ENCODE data around the gene IL2RA. TPM values are rescaled to one million over a fixed set of nuclear protein-coding genes. Genes with fewer than 3 reads are reported as not detected.

IL2RA gene
- polyA plus RNA-seq, 1 donor from 2014 or later, result not detected

GRCh38 chr10:6109444-6109775, 47.2 kb upstream of the IL2RA start:
- Histone ChIP-seq H2AFZ (ENCODE audit: low read depth, low read length) (no peak overlapping the region), H3K79me2 (replicated peaks; ENCODE audit: insufficient read depth, low read length) (no peaks in the 10 kb centered on the region), H4K20me1 (ENCODE audit: insufficient read depth) (no peaks in the 10 kb centered on the region), H3K9ac (ENCODE audit: low read length) (no peak overlapping the region), H3K9me2 (ENCODE audit: insufficient read depth, low read length) (no peaks in the 10 kb centered on the region), H3K4me2 (ENCODE audit: low read length) (no peak overlapping the region), H3K9me3 (ENCODE audit: low read length) (no peaks in the 10 kb centered on the region), H3K4me3 (ENCODE audit: low read length) (no peak overlapping the region), H3K36me3 (ENCODE audit: insufficient read depth, low read length) (peaks cover 18% of the 10 kb centered on the region), H3F3A (ENCODE audit: insufficient read depth, low read length, poor library complexity, severe bottlenecking) (no peaks in the 10 kb centered on the region), H3K27me3 (ENCODE audit: insufficient read depth, low read depth, low read length) (no peaks in the 10 kb centered on the region), H3K27ac (ENCODE audit: low read length) (no peak overlapping the region)
- TF ChIP-seq MXI1 (conservative IDR thresholded peaks at IDR 0.05; ENCODE audit: poor library complexity, severe bottlenecking) (no peak), POLR2AphosphoS5 (IDR thresholded peaks at IDR 0.05) (no peak), SMC3 (conservative IDR thresholded peaks at IDR 0.05; ENCODE audit: poor library complexity) (no peak), EZH2 (IDR thresholded peaks at IDR 0.05; ENCODE audit: borderline replicate concordance, insufficient read depth, low read length, poor library complexity, severe bottlenecking) (no peak)

GRCh38 chr10:6108631-6109443, 46.7 kb upstream of the IL2RA start:
- TF ChIP-seq SMC3 (conservative IDR thresholded peaks at IDR 0.05; ENCODE audit: poor library complexity) (peak; percentile 84), POLR2AphosphoS5 (IDR thresholded peaks at IDR 0.05) (no peak), EZH2 (IDR thresholded peaks at IDR 0.05; ENCODE audit: borderline replicate concordance, insufficient read depth, low read length, poor library complexity, severe bottlenecking) (no peak), CTCF (IDR thresholded peaks at IDR 0.05; ENCODE audit: poor library complexity, severe bottlenecking) (peak; percentile 77), RAD21 (conservative IDR thresholded peaks at IDR 0.05) (peak; percentile 78), EP300 (conservative IDR thresholded peaks at IDR 0.05; ENCODE audit: poor library complexity, severe bottlenecking) (no peak), MXI1 (conservative IDR thresholded peaks at IDR 0.05; ENCODE audit: poor library complexity, severe bottlenecking) (no peak)
- H3K9me3 ChIP-seq (ENCODE audit: low read length), result no peaks in the 10 kb centered on the region
- H4K20me1 ChIP-seq (ENCODE audit: insufficient read depth), result no peaks in the 10 kb centered on the region
- no peaks in the 10 kb centered on the region for H3F3A ChIP-seq (ENCODE audit: insufficient read depth, low read length, poor library complexity, severe bottlenecking)
- no peaks in the 10 kb centered on the region for H3K79me2 ChIP-seq (replicated peaks; ENCODE audit: insufficient read depth, low read length)
- H3K4me2 ChIP-seq (ENCODE audit: low read length), result no peak overlapping the region
- H3K9me2 ChIP-seq (ENCODE audit: insufficient read depth, low read length), result no peaks in the 10 kb centered on the region
- peaks cover 15% of the 10 kb centered on the region for H3K36me3 ChIP-seq (ENCODE audit: insufficient read depth, low read length)
- H3K9ac ChIP-seq (ENCODE audit: low read length), result no peak overlapping the region
- H3K27me3 ChIP-seq (ENCODE audit: insufficient read depth, low read depth, low read length), result no peaks in the 10 kb centered on the region
- no peak overlapping the region for H3K4me3 ChIP-seq (ENCODE audit: low read length)
- no peak overlapping the region for H2AFZ ChIP-seq (ENCODE audit: low read depth, low read length)
- H3K27ac ChIP-seq (ENCODE audit: low read length), result no peak overlapping the region

GRCh38 chr10:6108072-6108471, 45.9 kb upstream of the IL2RA start:
- TF ChIP-seq MXI1 (conservative IDR thresholded peaks at IDR 0.05; ENCODE audit: poor library complexity, severe bottlenecking), result no peak
- no peak for TF ChIP-seq EP300 (conservative IDR thresholded peaks at IDR 0.05; ENCODE audit: poor library complexity, severe bottlenecking)
- TF ChIP-seq TAF1 (IDR thresholded peaks at IDR 0.05; ENCODE audit: low read depth), result no peak
- no peak for TF ChIP-seq RAD21 (conservative IDR thresholded peaks at IDR 0.05)
- TF ChIP-seq SMC3 (conservative IDR thresholded peaks at IDR 0.05; ENCODE audit: poor library complexity), result no peak
- TF ChIP-seq EZH2 (IDR thresholded peaks at IDR 0.05; ENCODE audit: borderline replicate concordance, insufficient read depth, low read length, poor library complexity, severe bottlenecking), result no peak
- no peak for TF ChIP-seq POLR2AphosphoS5 (IDR thresholded peaks at IDR 0.05)
- no peak for TF ChIP-seq REST (IDR thresholded peaks at IDR 0.05; ENCODE audit: borderline replicate concordance)
- no peak for TF ChIP-seq CTCF (IDR thresholded peaks at IDR 0.05; ENCODE audit: poor library complexity, severe bottlenecking)
- no peaks in the 10 kb centered on the region for H4K20me1 ChIP-seq (ENCODE audit: insufficient read depth)
- no peak overlapping the region for H3K4me3 ChIP-seq (ENCODE audit: low read length)
- H3K4me2 ChIP-seq (ENCODE audit: low read length), result no peak overlapping the region
- no peak overlapping the region for H2AFZ ChIP-seq (ENCODE audit: low read depth, low read length)
- peaks cover 18% of the 10 kb centered on the region for H3K36me3 ChIP-seq (ENCODE audit: insufficient read depth, low read length)
- H3K27me3 ChIP-seq (ENCODE audit: insufficient read depth, low read depth, low read length), result no peaks in the 10 kb centered on the region
- no peaks in the 10 kb centered on the region for H3K9me2 ChIP-seq (ENCODE audit: insufficient read depth, low read length)
- no peak overlapping the region for H3K9ac ChIP-seq (ENCODE audit: low read length)
- H3K79me2 ChIP-seq (replicated peaks; ENCODE audit: insufficient read depth, low read length), result no peaks in the 10 kb centered on the region
- no peaks in the 10 kb centered on the region for H3K9me3 ChIP-seq (ENCODE audit: low read length)
- H3K27ac ChIP-seq (ENCODE audit: low read length), result no peak overlapping the region
- H3F3A ChIP-seq (ENCODE audit: insufficient read depth, low read length, poor library complexity, severe bottlenecking), result no peaks in the 10 kb centered on the region

Data from neural cell (in vitro differentiated cells).